Karpas-422 (cell line): ENCODE results near the gene SNX10. TPM values are rescaled to one million over a fixed set of nuclear protein-coding genes. Genes with fewer than 3 reads are reported as not detected.

Source experiments
- DNase-seq: peaks from one replicate; pipeline ENCODE4 v3.0.0-alpha.2; 2015
- H2AFZ ChIP-seq: fragments of 200-600 bp; sonication (generic); 2 replicates; pipeline ENCODE4 v1.6.1; 2014; ENCODE audit warnings: antibody characterized with exemption, low read length, mixed read lengths
- H3K27ac ChIP-seq: fragments of 200-600 bp; sonication (generic); 2 replicates; pipeline ENCODE4 v1.5.1; 2014; ENCODE audit warnings: mild to moderate bottlenecking, low read length, moderate library complexity
- H3K27me3 ChIP-seq: fragments of 200-600 bp; sonication (generic); 2 replicates; pipeline ENCODE4 v1.6.1; 2014; ENCODE audit warnings: low read length, mixed read lengths
- H3K36me3 ChIP-seq: fragments of 200-600 bp; sonication (generic); 2 replicates; pipeline ENCODE4 v1.6.1; 2014; ENCODE audit warnings: low read length, mixed read lengths; ENCODE audit not compliant: insufficient read depth
- H3K4me1 ChIP-seq: fragments of 200-600 bp; sonication (generic); 2 replicates; pipeline ENCODE4 v1.6.1; 2014; ENCODE audit warnings: mild to moderate bottlenecking, low read length, mixed read lengths
- H3K4me2 ChIP-seq: fragments of 200-600 bp; sonication (generic); 2 replicates; pipeline ENCODE4 v1.6.1; 2014; ENCODE audit warnings: low read length, low read depth, mild to moderate bottlenecking; ENCODE audit not compliant: poor library complexity, severe bottlenecking
- H3K4me3 ChIP-seq: fragments of 200-600 bp; sonication (generic); 2 replicates; pipeline ENCODE4 v1.5.1; 2014; ENCODE audit warnings: mild to moderate bottlenecking, antibody characterized with exemption, low read length, mixed read lengths
- H3K79me2 ChIP-seq: fragments of 200-600 bp; sonication (generic); 2 replicates; pipeline ENCODE4 v1.6.1; 2014; ENCODE audit warnings: mild to moderate bottlenecking, low read length, mixed read lengths
- H3K9ac ChIP-seq: fragments of 200-600 bp; sonication (generic); 2 replicates; pipeline ENCODE4 v1.6.0; 2014; ENCODE audit warnings: low read length
- H3K9me2 ChIP-seq: fragments of 200-600 bp; sonication (generic), shearing (Covaris generic); replicated peaks from 2 replicates; pipeline ENCODE4 v1.6.0; 2014; ENCODE audit warnings: mild to moderate bottlenecking, low read length, moderate library complexity; ENCODE audit not compliant: insufficient read depth
- H3K9me3 ChIP-seq: fragments of 300-700, 200-600 bp; sonication (generic); 2 replicates; pipeline ENCODE4 v1.6.1; 2014; ENCODE audit warnings: low read length, mixed read lengths
- H4K20me1 ChIP-seq: fragments of 200-600 bp; sonication (generic); 2 replicates; pipeline ENCODE4 v1.6.1; 2014; ENCODE audit warnings: mild to moderate bottlenecking, antibody characterized with exemption, low read length, low read depth; ENCODE audit not compliant: insufficient read depth
- total RNA-seq: library from RNA; depleted of rRNA; stranded (reverse); fragments of >200 nt; shearing (Covaris generic); gene quantifications from 2 replicates; pipeline ENCODE4 v1.2.3, GENCODE V29; 2014; ENCODE audit warnings: low replicate concordance

Gene SNX10
- total RNA-seq, 1 experiment from 2014 or later: 24.2 TPM

DNA sequence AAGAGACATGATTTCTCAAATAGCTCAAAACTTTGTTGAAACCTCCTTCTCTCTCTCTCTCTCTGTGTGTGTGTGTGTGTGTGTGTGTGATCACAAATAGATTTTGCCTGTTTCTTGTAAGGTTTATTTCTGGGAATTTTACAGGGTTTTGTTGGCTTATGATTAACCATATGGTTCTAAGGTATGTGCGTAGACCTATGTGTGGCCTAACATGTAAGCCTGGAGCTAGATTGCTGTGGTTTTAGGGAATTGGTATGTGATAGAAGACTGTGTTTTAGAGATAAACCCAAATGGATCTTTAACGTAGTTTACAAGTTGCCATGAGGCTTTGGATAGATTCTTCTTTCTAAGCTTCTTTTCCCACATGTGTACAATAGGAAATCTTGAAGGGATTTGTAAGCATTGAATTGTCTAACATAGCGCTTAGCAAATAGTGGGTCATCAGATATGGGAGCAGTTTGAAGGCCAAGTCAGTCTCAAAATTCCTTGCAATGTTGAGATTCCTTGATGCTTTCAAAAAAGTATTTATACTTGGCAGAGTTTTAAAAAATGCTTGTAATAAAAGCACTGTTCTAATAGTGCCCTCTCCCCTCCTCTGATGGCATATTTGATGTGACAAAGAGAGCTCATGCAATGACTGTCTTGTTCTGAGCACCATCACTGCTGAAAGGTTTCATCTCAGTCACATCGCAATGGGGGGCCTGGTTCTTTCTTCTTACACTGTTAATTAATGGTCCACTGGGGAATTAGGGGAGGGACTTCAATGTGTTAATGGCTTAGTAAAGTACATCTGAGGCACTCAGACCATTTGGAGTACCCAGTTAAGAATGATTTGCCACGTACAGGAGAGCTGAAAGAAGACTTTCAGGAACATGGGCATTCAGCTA lies 118.2 kb downstream of the SNX10 start:
- Histone ChIP-seq H3K9ac (no peak overlapping the region), H3K4me1 (no peaks in the 10 kb centered on the region), H3K9me2 (no peaks in the 10 kb centered on the region), H2AFZ (no peak overlapping the region), H3K36me3 (no peaks in the 10 kb centered on the region), H3K9me3 (no peaks in the 10 kb centered on the region), H4K20me1 (no peaks in the 10 kb centered on the region), H3K79me2 (no peaks in the 10 kb centered on the region), H3K27me3 (no peaks in the 10 kb centered on the region), H3K27ac (no peak overlapping the region), H3K4me2 (no peak overlapping the region), H3K4me3 (no peak overlapping the region)
- no peak for DNase-seq

DNA sequence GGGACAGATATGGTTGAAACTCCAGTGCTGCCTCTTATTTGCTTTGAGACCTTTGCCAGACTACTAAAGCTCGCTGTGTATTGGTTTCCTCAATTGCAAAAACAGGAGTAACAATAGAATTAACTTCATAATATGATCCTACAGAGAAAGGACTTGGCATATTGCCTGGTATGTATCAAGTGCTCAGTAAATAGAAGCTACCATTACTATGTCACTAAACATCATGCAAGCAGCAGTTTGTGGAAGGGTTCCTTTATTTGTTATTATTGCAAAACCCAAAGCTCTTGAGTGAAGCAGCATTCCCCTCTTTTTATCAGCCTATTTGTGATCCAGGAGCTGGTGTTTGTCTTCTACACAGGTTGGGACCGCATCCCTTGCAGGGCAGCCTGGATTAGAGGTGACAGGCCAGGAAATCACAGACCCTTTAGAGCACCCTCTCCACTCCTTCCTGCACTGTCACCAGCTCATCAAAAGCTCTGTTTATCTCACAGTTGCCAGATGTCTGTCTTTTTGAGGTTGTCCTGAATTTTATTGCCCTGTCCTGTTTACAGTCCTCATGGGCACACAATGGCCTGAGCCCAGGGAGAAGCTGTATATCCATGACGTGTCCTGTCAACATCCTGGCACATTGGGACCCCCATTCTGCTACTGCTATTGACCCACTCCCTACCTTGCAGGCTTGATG lies 121.5 kb downstream of the SNX10 start:
- Histone ChIP-seq H3K36me3 (no peaks in the 10 kb centered on the region), H3K27ac (no peak overlapping the region), H3K9me3 (no peaks in the 10 kb centered on the region), H2AFZ (no peak overlapping the region), H3K4me1 (peaks cover 4% of the 10 kb centered on the region), H3K27me3 (no peaks in the 10 kb centered on the region), H3K9ac (no peak overlapping the region), H3K4me3 (no peak overlapping the region), H3K9me2 (no peaks in the 10 kb centered on the region), H3K79me2 (no peaks in the 10 kb centered on the region), H3K4me2 (no peak overlapping the region), H4K20me1 (no peaks in the 10 kb centered on the region)
- DNase-seq: no peak

DNA sequence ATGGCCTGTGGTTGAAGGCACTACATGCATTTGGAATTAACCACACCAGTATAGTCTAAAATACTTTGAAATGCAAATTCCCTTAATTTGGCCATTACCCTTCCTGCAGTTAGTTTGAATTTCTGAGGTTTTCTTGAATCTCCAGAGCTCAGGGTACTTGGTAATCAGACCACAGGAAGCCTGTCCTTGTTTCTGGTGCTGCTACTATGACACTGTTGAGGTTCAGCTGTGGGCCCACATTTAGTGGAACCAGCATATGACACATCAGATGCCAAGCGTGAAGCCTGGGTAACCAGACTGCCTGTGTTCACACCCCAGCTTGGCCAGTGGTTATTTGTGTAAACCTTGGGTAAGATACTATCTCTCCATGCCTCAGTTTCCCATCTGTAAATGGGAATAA lies 124.3 kb downstream of the SNX10 start:
- DNase-seq: no peak
- H2AFZ ChIP-seq: no peak overlapping the region

DNA sequence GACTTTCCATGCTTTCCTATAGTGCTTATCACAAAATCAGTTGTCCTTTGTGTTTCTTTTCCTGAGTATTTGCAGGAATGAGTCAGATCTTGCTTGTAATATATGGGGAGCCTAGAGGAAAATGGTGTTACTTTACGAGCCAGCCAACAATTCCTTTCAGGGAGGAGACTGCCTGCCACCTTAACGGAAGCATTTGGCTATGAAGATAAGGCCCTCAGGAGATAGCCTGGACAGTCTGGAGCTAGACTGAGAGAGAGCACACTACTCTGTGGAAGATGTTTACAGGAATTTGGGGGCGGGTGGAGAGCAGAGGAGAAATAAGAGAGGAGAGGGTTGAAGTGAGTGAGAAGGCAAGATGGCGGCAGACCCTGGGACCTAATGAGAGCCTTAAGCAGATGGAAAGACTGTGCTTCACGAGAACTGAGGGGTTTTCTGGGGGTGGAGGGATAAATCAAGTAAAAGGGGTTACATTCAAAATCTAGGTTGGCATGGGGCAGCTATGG lies 126.3 kb downstream of the SNX10 start:
- H3K4me1 ChIP-seq: peaks cover 4% of the 10 kb centered on the region
- H3K4me3 ChIP-seq: no peak overlapping the region
- H3K79me2 ChIP-seq: no peaks in the 10 kb centered on the region
- DNase-seq: no peak
- no peaks in the 10 kb centered on the region for H3K36me3 ChIP-seq
- no peaks in the 10 kb centered on the region for H3K9me2 ChIP-seq
- no peaks in the 10 kb centered on the region for H3K9me3 ChIP-seq
- H3K9ac ChIP-seq: no peak overlapping the region
- H2AFZ ChIP-seq: no peak overlapping the region
- H3K27ac ChIP-seq: no peak overlapping the region
- no peaks in the 10 kb centered on the region for H3K27me3 ChIP-seq
- no peak overlapping the region for H3K4me2 ChIP-seq
- no peaks in the 10 kb centered on the region for H4K20me1 ChIP-seq

More for the DNA sequence above, 124.3 kb downstream of the SNX10 start:
- Histone ChIP-seq H4K20me1 (no peaks in the 10 kb centered on the region), H3K4me2 (no peak overlapping the region), H3K27ac (no peak overlapping the region), H3K36me3 (no peaks in the 10 kb centered on the region), H3K4me1 (peaks cover 4% of the 10 kb centered on the region), H3K9me3 (no peaks in the 10 kb centered on the region), H3K9me2 (no peaks in the 10 kb centered on the region), H3K27me3 (no peaks in the 10 kb centered on the region), H3K9ac (no peak overlapping the region), H3K79me2 (no peaks in the 10 kb centered on the region), H3K4me3 (no peak overlapping the region)

DNA sequence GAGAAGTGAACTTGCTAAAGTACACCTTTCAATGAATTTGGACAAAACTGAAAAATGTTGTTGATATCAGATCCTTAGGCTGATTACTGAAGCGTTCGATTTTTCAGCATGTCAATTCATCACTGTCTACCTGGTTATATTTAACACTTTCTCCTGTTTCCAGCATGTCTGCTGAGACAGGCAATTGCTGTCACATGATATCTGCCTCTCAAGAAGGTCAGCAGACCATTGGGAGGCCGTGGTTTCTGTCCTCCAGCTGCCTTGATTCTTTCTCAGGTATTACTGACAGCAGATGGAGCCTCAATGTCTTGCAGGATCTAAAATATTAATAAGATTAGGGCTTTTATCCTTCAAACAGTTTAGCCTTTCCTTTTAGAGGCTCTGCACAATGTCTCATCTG lies 127.5 kb downstream of the SNX10 start:
- no peak overlapping the region for H3K4me3 ChIP-seq
- H3K9me3 ChIP-seq: no peaks in the 10 kb centered on the region
- H3K79me2 ChIP-seq: no peaks in the 10 kb centered on the region
- H4K20me1 ChIP-seq: no peaks in the 10 kb centered on the region
- no peak overlapping the region for H3K4me2 ChIP-seq
- no peak overlapping the region for H3K9ac ChIP-seq
- no peak overlapping the region for H3K27ac ChIP-seq
- no peak overlapping the region for H2AFZ ChIP-seq
- no peaks in the 10 kb centered on the region for H3K36me3 ChIP-seq
- no peaks in the 10 kb centered on the region for H3K9me2 ChIP-seq
- no peak for DNase-seq
- H3K4me1 ChIP-seq: peaks cover 4% of the 10 kb centered on the region
- no peaks in the 10 kb centered on the region for H3K27me3 ChIP-seq

DNA sequence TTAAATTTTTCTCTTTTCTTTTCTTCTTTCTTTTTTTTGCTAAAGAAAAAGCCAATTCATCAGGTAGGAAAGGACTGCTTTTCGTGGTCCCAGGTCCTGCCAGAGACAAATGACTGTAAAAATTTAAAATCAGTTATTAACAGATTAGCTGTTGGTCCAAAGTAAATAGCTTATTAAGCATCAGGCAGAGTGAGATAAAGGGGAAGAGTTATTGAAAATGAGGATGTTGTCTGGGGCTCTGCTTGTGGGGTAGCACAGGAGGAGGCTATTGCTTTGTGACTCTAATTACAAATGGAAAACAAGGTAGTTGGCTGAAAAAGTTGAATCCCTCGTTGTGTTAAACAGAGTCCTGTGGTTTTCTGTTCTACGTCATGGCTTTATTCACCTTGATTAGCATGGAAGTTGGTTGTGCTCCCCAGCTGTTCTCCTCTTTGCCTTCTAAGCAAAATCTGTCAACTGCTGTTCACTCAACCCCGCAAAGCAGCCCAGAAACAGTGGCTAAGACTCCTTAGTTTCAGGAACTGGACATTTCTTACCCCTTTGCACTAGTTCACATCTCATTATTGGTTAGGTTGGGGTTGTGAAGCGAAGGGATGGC lies 128.9 kb downstream of the SNX10 start:
- Histone ChIP-seq H2AFZ (no peak overlapping the region), H3K4me1 (peaks cover 4% of the 10 kb centered on the region), H3K36me3 (no peaks in the 10 kb centered on the region), H3K9ac (no peak overlapping the region), H3K27ac (no peak overlapping the region), H4K20me1 (no peaks in the 10 kb centered on the region), H3K4me3 (no peak overlapping the region), H3K27me3 (no peaks in the 10 kb centered on the region), H3K9me3 (no peaks in the 10 kb centered on the region), H3K9me2 (no peaks in the 10 kb centered on the region), H3K4me2 (no peak overlapping the region), H3K79me2 (no peaks in the 10 kb centered on the region)
- no peak for DNase-seq

DNA sequence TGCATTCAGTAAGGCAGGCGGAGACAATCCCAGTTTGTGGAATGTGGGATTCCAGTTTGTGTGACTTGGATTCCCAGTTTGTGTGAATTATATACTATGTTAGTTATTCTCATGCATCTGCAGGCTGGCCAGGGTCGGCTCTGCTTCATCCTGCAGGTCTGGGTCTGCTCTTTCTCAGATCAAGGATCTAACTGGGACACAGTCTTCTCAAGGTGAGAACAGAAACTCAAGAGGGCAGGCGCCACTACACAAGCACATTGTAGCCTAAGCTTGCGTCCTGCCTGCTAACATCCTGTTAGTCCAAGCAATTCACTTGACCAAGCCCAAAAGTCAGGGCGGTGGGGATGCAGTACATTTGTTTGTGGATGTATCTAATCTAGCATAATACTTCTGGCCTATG lies 131.1 kb downstream of the SNX10 start:
- Histone ChIP-seq H3K27ac (no peak overlapping the region), H3K27me3 (no peaks in the 10 kb centered on the region), H3K4me3 (no peak overlapping the region), H3K9me2 (no peaks in the 10 kb centered on the region), H3K4me1 (no peaks in the 10 kb centered on the region), H3K9ac (no peak overlapping the region), H2AFZ (no peak overlapping the region), H3K4me2 (no peak overlapping the region), H3K79me2 (no peaks in the 10 kb centered on the region), H3K36me3 (no peaks in the 10 kb centered on the region), H4K20me1 (no peaks in the 10 kb centered on the region), H3K9me3 (no peaks in the 10 kb centered on the region)
- no peak for DNase-seq

DNA sequence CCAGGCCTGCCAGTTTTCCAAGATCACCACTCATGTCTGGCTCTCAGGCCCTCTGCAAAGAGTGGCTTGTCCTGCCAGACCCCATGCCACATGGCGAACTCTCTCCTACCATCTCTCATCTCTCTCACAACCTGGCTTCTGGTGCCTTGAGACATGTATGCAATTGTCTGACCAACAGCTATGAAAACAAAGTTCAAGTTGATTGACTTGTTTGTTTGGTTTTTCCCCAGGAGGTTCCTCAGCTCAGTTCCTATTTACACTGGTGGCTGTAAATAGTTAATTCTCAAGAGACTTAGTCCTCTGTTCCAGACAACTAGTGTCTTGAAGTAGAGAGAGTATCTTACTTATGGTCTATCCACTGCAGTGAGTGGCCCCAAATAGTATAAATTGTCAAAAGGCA lies 131.8 kb downstream of the SNX10 start:
- Histone ChIP-seq H4K20me1 (no peaks in the 10 kb centered on the region), H3K4me2 (no peak overlapping the region)

More for the DNA sequence above, 131.8 kb downstream of the SNX10 start:
- no peaks in the 10 kb centered on the region for H3K4me1 ChIP-seq
- DNase-seq: no peak
- H3K9me3 ChIP-seq: no peaks in the 10 kb centered on the region
- no peak overlapping the region for H3K27ac ChIP-seq
- H3K27me3 ChIP-seq: no peaks in the 10 kb centered on the region
- no peak overlapping the region for H3K9ac ChIP-seq
- no peak overlapping the region for H2AFZ ChIP-seq
- no peaks in the 10 kb centered on the region for H3K36me3 ChIP-seq
- H3K9me2 ChIP-seq: no peaks in the 10 kb centered on the region
- H3K79me2 ChIP-seq: no peaks in the 10 kb centered on the region
- no peak overlapping the region for H3K4me3 ChIP-seq
